Uterus (tissue), 2 donors: ENCODE data around the gene REEP3.

Experiments used
- CTCF ChIP-seq, 4 experiments: fragments of 200-600 bp in 2 of 4; fragments of 450-650 bp in 2 of 4; sonication (generic) in 2 of 4; IDR thresholded peaks; one replicate each; pipeline ENCODE4 v1.5.1; 2016 to 2019; ENCODE audit warnings: antibody characterized with exemption in 4 of 4, mild to moderate bottlenecking in 2 of 4, moderate library complexity in 1 of 4
- POLR2A ChIP-seq, 2 donors: fragments of 450-650 bp; IDR thresholded peaks; one replicate each; pipeline ENCODE4 v1.6.1; 2016; ENCODE audit warnings: antibody characterized with exemption in 2 of 2, mild to moderate bottlenecking in 1 of 2, moderate library complexity in 1 of 2

- TF ChIP-seq CTCF (IDR thresholded peaks at IDR 0.05), result no peak
- no peak for TF ChIP-seq POLR2A (IDR thresholded peaks at IDR 0.05)
These were observed 23.9 kb upstream of the REEP3 start for GRCh38 chr10:63497321-63497720.
